GM23338 (cell line): Measurements from ENCODE around the gene PLD6.

Experiments
- CREB1 ChIP-seq: fragments of 250-450 bp; sonication (Bioruptor Pico); IDR thresholded peaks from 2 replicates; pipeline ENCODE4 v1.5.0; 2020; ENCODE audit warnings: low read depth, mild to moderate bottlenecking, moderate library complexity
- EZH2 ChIP-seq: fragments of 200-600 bp; sonication (generic); IDR thresholded peaks from one replicate; pipeline ENCODE4 v1.8.0; 2017; ENCODE audit warnings: antibody characterized with exemption, mild to moderate bottlenecking, low read depth; ENCODE audit not compliant: unreplicated experiment
- EZH2phosphoT487 ChIP-seq: fragments of 200-600 bp; sonication (generic); IDR thresholded peaks from one replicate; pipeline ENCODE4 v1.8.1; 2018; ENCODE audit warnings: antibody characterized with exemption; ENCODE audit not compliant: unreplicated experiment
- JUNB ChIP-seq: IDR thresholded peaks from one replicate; pipeline ENCODE4 v1.6.1; 2016; ENCODE audit warnings: antibody characterized with exemption; ENCODE audit not compliant: unreplicated experiment
- POLR2AphosphoS5 ChIP-seq: IDR thresholded peaks from 2 replicates; pipeline ENCODE4 v1.6.1; 2016; ENCODE audit warnings: antibody characterized with exemption, low read depth
- ZNF114 ChIP-seq: fragments of 250-450 bp; sonication (Bioruptor Pico); IDR thresholded peaks from 2 replicates; pipeline ENCODE4 v1.5.0; 2020; ENCODE audit warnings: mild to moderate bottlenecking, moderate library complexity
- ZNF331 ChIP-seq: fragments of 250-450 bp; sonication (Bioruptor Pico); IDR thresholded peaks from 2 replicates; pipeline ENCODE4 v1.5.0; 2020; ENCODE audit warnings: low read depth, mild to moderate bottlenecking, moderate library complexity
- TF ChIP-seq, protein P1 (sequence below), 2 experiments: fragments of 200-600 bp in 1 of 2; sonication (generic) in 1 of 2; conservative IDR thresholded peaks; 2 replicates each; pipeline versions ENCODE4 v1.5.1 to v1.6.1; 2016 to 2017; ENCODE audit warnings: antibody characterized with exemption in 2 of 2, low read depth in 2 of 2, mild to moderate bottlenecking in 2 of 2, moderate library complexity in 1 of 2
- TF ChIP-seq, protein P2 (sequence below): IDR thresholded peaks from 2 replicates; pipeline ENCODE4 v1.6.1; 2016; ENCODE audit warnings: antibody characterized with exemption
- TF ChIP-seq, protein P3 (sequence below): IDR thresholded peaks from one replicate; pipeline ENCODE4 v1.6.1; 2018; ENCODE audit warnings: antibody characterized with exemption; ENCODE audit not compliant: unreplicated experiment
- TF ChIP-seq, protein P4 (sequence below): fragments of 250-450 bp; sonication (Bioruptor Pico); IDR thresholded peaks from 2 replicates; pipeline ENCODE4 v1.5.0; 2020; ENCODE audit warnings: mild to moderate bottlenecking, moderate library complexity

DNA sequence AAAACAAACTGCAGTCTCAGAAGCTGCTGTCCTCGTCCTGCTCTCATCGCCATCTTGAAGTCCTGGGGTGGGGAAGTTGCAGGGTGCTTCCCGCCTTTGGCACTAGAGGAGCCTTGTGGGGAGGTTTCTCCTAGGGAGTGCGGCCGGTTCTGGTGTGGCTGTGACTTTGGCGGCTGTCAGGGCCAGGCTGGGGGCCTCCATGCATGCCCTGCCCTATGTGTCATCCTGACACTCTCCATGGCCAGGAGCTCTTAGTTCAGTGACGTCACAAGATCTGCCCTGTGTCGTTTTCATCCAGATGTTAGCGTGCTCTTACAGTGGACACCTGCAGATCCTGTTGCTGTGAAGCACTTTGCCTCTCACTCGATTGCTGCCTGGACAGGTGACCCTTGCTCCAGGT, 49.6 kb downstream of the PLD6 start:
- TF ChIP-seq POLR2AphosphoS5 = no peak
- TF ChIP-seq, protein P1, sequence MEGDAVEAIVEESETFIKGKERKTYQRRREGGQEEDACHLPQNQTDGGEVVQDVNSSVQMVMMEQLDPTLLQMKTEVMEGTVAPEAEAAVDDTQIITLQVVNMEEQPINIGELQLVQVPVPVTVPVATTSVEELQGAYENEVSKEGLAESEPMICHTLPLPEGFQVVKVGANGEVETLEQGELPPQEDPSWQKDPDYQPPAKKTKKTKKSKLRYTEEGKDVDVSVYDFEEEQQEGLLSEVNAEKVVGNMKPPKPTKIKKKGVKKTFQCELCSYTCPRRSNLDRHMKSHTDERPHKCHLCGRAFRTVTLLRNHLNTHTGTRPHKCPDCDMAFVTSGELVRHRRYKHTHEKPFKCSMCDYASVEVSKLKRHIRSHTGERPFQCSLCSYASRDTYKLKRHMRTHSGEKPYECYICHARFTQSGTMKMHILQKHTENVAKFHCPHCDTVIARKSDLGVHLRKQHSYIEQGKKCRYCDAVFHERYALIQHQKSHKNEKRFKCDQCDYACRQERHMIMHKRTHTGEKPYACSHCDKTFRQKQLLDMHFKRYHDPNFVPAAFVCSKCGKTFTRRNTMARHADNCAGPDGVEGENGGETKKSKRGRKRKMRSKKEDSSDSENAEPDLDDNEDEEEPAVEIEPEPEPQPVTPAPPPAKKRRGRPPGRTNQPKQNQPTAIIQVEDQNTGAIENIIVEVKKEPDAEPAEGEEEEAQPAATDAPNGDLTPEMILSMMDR (conservative IDR thresholded peaks at IDR 0.05; ENCODE audit: low read depth in 2 of 2) = no peak
- TF ChIP-seq EZH2 = no peak
- TF ChIP-seq, protein P2, sequence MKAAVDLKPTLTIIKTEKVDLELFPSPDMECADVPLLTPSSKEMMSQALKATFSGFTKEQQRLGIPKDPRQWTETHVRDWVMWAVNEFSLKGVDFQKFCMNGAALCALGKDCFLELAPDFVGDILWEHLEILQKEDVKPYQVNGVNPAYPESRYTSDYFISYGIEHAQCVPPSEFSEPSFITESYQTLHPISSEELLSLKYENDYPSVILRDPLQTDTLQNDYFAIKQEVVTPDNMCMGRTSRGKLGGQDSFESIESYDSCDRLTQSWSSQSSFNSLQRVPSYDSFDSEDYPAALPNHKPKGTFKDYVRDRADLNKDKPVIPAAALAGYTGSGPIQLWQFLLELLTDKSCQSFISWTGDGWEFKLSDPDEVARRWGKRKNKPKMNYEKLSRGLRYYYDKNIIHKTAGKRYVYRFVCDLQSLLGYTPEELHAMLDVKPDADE = no peak
- TF ChIP-seq ZNF331 = no peak
- no peak for TF ChIP-seq EZH2phosphoT487
- TF ChIP-seq, protein P3, sequence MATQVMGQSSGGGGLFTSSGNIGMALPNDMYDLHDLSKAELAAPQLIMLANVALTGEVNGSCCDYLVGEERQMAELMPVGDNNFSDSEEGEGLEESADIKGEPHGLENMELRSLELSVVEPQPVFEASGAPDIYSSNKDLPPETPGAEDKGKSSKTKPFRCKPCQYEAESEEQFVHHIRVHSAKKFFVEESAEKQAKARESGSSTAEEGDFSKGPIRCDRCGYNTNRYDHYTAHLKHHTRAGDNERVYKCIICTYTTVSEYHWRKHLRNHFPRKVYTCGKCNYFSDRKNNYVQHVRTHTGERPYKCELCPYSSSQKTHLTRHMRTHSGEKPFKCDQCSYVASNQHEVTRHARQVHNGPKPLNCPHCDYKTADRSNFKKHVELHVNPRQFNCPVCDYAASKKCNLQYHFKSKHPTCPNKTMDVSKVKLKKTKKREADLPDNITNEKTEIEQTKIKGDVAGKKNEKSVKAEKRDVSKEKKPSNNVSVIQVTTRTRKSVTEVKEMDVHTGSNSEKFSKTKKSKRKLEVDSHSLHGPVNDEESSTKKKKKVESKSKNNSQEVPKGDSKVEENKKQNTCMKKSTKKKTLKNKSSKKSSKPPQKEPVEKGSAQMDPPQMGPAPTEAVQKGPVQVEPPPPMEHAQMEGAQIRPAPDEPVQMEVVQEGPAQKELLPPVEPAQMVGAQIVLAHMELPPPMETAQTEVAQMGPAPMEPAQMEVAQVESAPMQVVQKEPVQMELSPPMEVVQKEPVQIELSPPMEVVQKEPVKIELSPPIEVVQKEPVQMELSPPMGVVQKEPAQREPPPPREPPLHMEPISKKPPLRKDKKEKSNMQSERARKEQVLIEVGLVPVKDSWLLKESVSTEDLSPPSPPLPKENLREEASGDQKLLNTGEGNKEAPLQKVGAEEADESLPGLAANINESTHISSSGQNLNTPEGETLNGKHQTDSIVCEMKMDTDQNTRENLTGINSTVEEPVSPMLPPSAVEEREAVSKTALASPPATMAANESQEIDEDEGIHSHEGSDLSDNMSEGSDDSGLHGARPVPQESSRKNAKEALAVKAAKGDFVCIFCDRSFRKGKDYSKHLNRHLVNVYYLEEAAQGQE = no peak
- no peak for TF ChIP-seq JUNB
- TF ChIP-seq, protein P4, sequence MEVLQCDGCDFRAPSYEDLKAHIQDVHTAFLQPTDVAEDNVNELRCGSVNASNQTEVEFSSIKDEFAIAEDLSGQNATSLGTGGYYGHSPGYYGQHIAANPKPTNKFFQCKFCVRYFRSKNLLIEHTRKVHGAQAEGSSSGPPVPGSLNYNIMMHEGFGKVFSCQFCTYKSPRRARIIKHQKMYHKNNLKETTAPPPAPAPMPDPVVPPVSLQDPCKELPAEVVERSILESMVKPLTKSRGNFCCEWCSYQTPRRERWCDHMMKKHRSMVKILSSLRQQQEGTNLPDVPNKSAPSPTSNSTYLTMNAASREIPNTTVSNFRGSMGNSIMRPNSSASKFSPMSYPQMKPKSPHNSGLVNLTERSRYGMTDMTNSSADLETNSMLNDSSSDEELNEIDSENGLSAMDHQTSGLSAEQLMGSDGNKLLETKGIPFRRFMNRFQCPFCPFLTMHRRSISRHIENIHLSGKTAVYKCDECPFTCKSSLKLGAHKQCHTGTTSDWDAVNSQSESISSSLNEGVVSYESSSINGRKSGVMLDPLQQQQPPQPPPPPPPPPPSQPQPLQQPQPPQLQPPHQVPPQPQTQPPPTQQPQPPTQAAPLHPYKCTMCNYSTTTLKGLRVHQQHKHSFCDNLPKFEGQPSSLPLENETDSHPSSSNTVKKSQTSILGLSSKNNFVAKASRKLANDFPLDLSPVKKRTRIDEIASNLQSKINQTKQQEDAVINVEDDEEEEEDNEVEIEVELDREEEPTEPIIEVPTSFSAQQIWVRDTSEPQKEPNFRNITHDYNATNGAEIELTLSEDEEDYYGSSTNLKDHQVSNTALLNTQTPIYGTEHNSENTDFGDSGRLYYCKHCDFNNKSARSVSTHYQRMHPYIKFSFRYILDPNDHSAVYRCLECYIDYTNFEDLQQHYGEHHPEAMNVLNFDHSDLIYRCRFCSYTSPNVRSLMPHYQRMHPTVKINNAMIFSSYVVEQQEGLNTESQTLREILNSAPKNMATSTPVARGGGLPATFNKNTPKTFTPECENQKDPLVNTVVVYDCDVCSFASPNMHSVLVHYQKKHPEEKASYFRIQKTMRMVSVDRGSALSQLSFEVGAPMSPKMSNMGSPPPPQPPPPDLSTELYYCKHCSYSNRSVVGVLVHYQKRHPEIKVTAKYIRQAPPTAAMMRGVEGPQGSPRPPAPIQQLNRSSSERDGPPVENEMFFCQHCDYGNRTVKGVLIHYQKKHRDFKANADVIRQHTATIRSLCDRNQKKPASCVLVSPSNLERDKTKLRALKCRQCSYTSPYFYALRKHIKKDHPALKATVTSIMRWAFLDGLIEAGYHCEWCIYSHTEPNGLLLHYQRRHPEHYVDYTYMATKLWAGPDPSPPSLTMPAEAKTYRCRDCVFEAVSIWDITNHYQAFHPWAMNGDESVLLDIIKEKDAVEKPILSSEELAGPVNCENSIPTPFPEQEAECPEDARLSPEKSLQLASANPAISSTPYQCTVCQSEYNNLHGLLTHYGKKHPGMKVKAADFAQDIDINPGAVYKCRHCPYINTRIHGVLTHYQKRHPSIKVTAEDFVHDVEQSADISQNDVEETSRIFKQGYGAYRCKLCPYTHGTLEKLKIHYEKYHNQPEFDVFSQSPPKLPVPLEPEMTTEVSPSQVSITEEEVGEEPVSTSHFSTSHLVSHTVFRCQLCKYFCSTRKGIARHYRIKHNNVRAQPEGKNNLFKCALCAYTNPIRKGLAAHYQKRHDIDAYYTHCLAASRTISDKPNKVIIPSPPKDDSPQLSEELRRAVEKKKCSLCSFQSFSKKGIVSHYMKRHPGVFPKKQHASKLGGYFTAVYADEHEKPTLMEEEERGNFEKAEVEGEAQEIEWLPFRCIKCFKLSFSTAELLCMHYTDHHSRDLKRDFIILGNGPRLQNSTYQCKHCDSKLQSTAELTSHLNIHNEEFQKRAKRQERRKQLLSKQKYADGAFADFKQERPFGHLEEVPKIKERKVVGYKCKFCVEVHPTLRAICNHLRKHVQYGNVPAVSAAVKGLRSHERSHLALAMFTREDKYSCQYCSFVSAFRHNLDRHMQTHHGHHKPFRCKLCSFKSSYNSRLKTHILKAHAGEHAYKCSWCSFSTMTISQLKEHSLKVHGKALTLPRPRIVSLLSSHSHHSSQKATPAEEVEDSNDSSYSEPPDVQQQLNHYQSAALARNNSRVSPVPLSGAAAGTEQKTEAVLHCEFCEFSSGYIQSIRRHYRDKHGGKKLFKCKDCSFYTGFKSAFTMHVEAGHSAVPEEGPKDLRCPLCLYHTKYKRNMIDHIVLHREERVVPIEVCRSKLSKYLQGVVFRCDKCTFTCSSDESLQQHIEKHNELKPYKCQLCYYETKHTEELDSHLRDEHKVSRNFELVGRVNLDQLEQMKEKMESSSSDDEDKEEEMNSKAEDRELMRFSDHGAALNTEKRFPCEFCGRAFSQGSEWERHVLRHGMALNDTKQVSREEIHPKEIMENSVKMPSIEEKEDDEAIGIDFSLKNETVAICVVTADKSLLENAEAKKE = no peak
- no peak for TF ChIP-seq ZNF114
- no peak for TF ChIP-seq CREB1 (CRISPR knock-in tag)
